HL-60 (cell line): ENCODE results near the gene VSX1.

Experiments used
- DNase-seq, 2 experiments: peaks; one replicate each; pipeline ENCODE4 v3.0.0-alpha.2; 2010 to 2020; ENCODE audit warnings: low read depth in 1 of 2, low spot score in 1 of 2
- H3K27ac ChIP-seq: fragments of 250-450 bp; sonication (Bioruptor Pico); replicated peaks from 2 replicates; pipeline ENCODE4 v1.5.1; 2020; ENCODE audit warnings: mild to moderate bottlenecking, moderate library complexity
- H3K27me3 ChIP-seq: fragments of 250-450 bp; sonication (Bioruptor Pico); 2 replicates; pipeline ENCODE4 v1.5.1; 2021; ENCODE audit warnings: mild to moderate bottlenecking, moderate library complexity; ENCODE audit not compliant: insufficient read depth, poor library complexity, severe bottlenecking
- H3K4me3 ChIP-seq: replicated peaks from 2 replicates; pipeline ENCODE4 v1.5.1; 2011; ENCODE audit warnings: mild to moderate bottlenecking, control low read depth, low read length; ENCODE audit not compliant: insufficient read depth
- CTCF ChIP-seq: IDR thresholded peaks from one replicate; pipeline ENCODE4 v1.5.1; 2011; ENCODE audit warnings: low read length, control low read depth, inconsistent platforms; ENCODE audit not compliant: insufficient read depth
- GABPA ChIP-seq: IDR thresholded peaks from 2 replicates; pipeline ENCODE4 v1.6.1; 2012; ENCODE audit warnings: low read depth
- POLR2AphosphoS5 ChIP-seq: IDR thresholded peaks from 2 replicates; pipeline ENCODE4 v1.6.1; 2012; ENCODE audit warnings: low read depth
- SPI1 ChIP-seq: IDR thresholded peaks from 2 replicates; pipeline ENCODE4 v1.6.1; 2012; ENCODE audit warnings: low read depth, mild to moderate bottlenecking, borderline replicate concordance
- TF ChIP-seq, protein P1 (sequence below): IDR thresholded peaks from 2 replicates; pipeline ENCODE4 v1.6.1; 2012; ENCODE audit warnings: low read depth; ENCODE audit not compliant: insufficient replicate concordance

The VSX1 gene

DNA sequence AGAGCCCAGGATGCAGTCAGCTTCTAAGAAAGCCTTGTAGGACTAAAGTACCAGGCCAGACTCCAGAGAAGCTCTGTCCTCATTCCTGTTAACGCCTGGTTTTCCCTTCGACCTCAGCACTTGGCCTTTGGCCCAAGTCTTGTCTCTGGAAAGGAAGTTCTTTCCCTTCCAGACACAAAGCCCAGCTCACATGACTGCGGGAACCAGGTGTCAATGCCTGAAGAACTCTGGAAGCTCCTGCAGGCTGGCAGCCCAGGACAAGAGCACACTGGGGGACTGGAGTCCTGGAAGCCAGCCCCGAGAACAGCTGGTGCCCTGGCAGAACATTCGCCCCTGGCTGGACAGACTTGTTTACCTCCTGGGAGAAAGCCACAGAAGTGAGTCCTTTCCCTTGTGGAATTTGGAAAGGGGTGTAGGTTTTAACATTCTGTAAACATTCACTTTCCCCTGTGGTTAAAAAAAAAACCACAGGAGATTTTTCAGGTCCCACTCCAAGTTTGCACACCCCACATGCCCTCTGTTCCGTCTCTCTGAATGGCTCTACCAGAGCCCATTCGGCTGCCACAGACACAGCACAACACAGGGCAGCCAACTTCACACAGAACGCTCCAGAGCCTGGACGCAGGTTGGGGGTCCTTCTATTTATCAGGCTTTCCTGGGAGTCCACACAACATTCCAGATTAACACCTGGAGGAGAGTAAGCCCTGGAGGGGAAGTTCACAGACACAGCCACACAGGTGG lies 42.1 kb downstream of the VSX1 start:
- Histone ChIP-seq H3K4me3 (no peak overlapping the region), H3K27ac (no peak overlapping the region), H3K27me3 (no peaks in the 10 kb centered on the region)
- DNase-seq: no peak
- TF ChIP-seq, protein P1, sequence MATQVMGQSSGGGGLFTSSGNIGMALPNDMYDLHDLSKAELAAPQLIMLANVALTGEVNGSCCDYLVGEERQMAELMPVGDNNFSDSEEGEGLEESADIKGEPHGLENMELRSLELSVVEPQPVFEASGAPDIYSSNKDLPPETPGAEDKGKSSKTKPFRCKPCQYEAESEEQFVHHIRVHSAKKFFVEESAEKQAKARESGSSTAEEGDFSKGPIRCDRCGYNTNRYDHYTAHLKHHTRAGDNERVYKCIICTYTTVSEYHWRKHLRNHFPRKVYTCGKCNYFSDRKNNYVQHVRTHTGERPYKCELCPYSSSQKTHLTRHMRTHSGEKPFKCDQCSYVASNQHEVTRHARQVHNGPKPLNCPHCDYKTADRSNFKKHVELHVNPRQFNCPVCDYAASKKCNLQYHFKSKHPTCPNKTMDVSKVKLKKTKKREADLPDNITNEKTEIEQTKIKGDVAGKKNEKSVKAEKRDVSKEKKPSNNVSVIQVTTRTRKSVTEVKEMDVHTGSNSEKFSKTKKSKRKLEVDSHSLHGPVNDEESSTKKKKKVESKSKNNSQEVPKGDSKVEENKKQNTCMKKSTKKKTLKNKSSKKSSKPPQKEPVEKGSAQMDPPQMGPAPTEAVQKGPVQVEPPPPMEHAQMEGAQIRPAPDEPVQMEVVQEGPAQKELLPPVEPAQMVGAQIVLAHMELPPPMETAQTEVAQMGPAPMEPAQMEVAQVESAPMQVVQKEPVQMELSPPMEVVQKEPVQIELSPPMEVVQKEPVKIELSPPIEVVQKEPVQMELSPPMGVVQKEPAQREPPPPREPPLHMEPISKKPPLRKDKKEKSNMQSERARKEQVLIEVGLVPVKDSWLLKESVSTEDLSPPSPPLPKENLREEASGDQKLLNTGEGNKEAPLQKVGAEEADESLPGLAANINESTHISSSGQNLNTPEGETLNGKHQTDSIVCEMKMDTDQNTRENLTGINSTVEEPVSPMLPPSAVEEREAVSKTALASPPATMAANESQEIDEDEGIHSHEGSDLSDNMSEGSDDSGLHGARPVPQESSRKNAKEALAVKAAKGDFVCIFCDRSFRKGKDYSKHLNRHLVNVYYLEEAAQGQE: no peak
- TF ChIP-seq CTCF (no peak), POLR2AphosphoS5 (no peak), GABPA (no peak), SPI1 (no peak)

GRCh38 chr20:25038591-25039015 lies 43.3 kb downstream of the VSX1 start:
- H3K27me3 ChIP-seq: no peaks in the 10 kb centered on the region
- TF ChIP-seq GABPA: no peak
- no peak for TF ChIP-seq POLR2AphosphoS5
- TF ChIP-seq, protein P1: no peak
- no peak for TF ChIP-seq SPI1
- no peak for TF ChIP-seq CTCF
- DNase-seq: no peak
- no peak overlapping the region for H3K4me3 ChIP-seq
- H3K27ac ChIP-seq: no peak overlapping the region

DNA sequence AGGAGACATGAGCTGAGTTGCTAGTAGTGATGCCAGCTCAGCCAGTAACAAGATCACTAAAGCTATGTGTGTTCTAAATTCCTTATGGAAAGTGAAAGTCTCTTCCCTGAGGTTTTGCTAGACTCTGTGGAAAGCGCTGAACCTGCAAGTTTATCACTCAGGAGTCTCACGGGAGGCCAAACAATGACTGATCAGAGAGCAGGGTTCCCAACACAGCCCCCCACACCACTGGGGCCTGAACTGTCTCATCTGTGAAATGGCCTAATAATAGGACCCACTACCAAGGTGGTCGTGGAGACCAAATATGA lies 43.9 kb downstream of the VSX1 start:
- Histone ChIP-seq H3K27me3 (no peaks in the 10 kb centered on the region), H3K4me3 (no peak overlapping the region), H3K27ac (no peak overlapping the region)
- TF ChIP-seq GABPA (no peak), CTCF (no peak), POLR2AphosphoS5 (no peak), SPI1 (no peak)
- TF ChIP-seq, protein P1: no peak
- no peak for DNase-seq
